ENCODE measurements around the gene PRR20G. TPM values are rescaled to one million over a fixed set of nuclear protein-coding genes. Genes with fewer than 3 reads are reported as not detected.

The PRR20G gene
- total and polyA plus RNA-seq, 2 of the 4 experiments (the other 2 are of a cell fraction): not detected

- Histone ChIP-seq H3K18ac (ENCODE audit: low read depth, low read length) (no peak overlapping the region), H2AK9ac (replicated peaks; ENCODE audit: low read depth, low read length, poor library complexity) (no peak overlapping the region), H3K9ac (ENCODE audit: low read depth, low read length) (no peak overlapping the region), H2AFZ (replicated peaks; ENCODE audit: low read length, poor library complexity) (no peak overlapping the region), H3K27ac (ENCODE audit: insufficient read depth, low read length) (no peak overlapping the region), H4K91ac (ENCODE audit: insufficient read depth, low read depth, low read length) (no peak overlapping the region), H4K20me1 (ENCODE audit: insufficient read depth, low read length) (no peaks in the 10 kb centered on the region), H3K9me3 (ENCODE audit: control insufficient read depth, insufficient read depth, low read length) (no peaks in the 10 kb centered on the region), H3K79me1 (ENCODE audit: low read depth in 1 of 2, low read length in 2 of 2) (no peaks in the 10 kb centered on the region), H3K23ac (ENCODE audit: low read depth, low read length) (no peak overlapping the region), H3K4ac (ENCODE audit: low read depth, low read length) (no peak overlapping the region), H3K56ac (ENCODE audit: extremely low read depth, insufficient read depth, low read length) (no peak overlapping the region), H3K4me1 (ENCODE audit: control insufficient read depth, insufficient read depth, low read length) (no peaks in the 10 kb centered on the region), H4K5ac (ENCODE audit: low read depth, low read length) (no peak overlapping the region), H3K36me3 (ENCODE audit: control insufficient read depth, insufficient read depth, low read length) (no peaks in the 10 kb centered on the region), H2BK15ac (ENCODE audit: low read depth, low read length) (no peak overlapping the region), H3K27me3 (ENCODE audit: control insufficient read depth, insufficient read depth, low read length) (no peaks in the 10 kb centered on the region), H4K8ac (ENCODE audit: low read depth in 2 of 2, low read length in 2 of 2) (no peak overlapping the region), H3K9me1 (ENCODE audit: insufficient read depth, low read length) (no peaks in the 10 kb centered on the region), H2AK5ac (ENCODE audit: low read depth, low read length) (no peak overlapping the region), H2BK5ac (ENCODE audit: low read depth, low read length, poor library complexity, severe bottlenecking) (no peak overlapping the region), H3K14ac (replicated peaks; ENCODE audit: low read depth, low read length) (no peak overlapping the region), H2BK120ac (ENCODE audit: low read depth, low read length) (no peak overlapping the region), H3K4me2 (ENCODE audit: low read depth, low read length) (no peak overlapping the region), H3K4me3 (ENCODE audit: insufficient read depth, low read depth, low read length) (no peak overlapping the region), H2BK20ac (ENCODE audit: low read depth, low read length) (no peak overlapping the region)
- intact Hi-C loops (cut with micrococcal nuclease): no loop called here
- CTCF ChIA-PET: no interaction called here
- BruUV-seq (replicated peaks): no TSS peak
- in situ Hi-C loops (cut with MboI; ENCODE audit: low sequenced_read_pairs): no loop called here
- no CpG with 5 or more reads among the region's 2 CpGs for WGBS, 2 experiments (ENCODE audit: extremely low coverage in 2 of 2, insufficient read length in 1 of 2)
- dilution Hi-C loops (cut with HindIII; ENCODE audit: low sequenced_read_pairs, unreplicated experiment): no loop called here
- DNase-seq (no peak), ATAC-seq (ENCODE audit: low read depth) (no peak)
- POLR2A ChIA-PET (ENCODE audit: unreplicated experiment): no interaction called here
- TF ChIP-seq MXI1 (IDR thresholded peaks at IDR 0.05; ENCODE audit: borderline replicate concordance, low read depth, low read length) (no peak), NFE2L2 (IDR thresholded peaks at IDR 0.05; ENCODE audit: low read depth, low read length) (no peak), RFX5 (IDR thresholded peaks at IDR 0.05; ENCODE audit: low read depth, low read length) (no peak), SMC3 (IDR thresholded peaks at IDR 0.05; ENCODE audit: low read depth, low read length) (no peak), RCOR1 (IDR thresholded peaks at IDR 0.05; ENCODE audit: insufficient replicate concordance, low read length) (no peak), BHLHE40 (IDR thresholded peaks at IDR 0.05; ENCODE audit: low read depth, low read length) (no peak), CEBPB (IDR thresholded peaks at IDR 0.05; ENCODE audit: low read depth, low read length) (no peak), POLR2A (IDR thresholded peaks at IDR 0.05; ENCODE audit: low read depth, low read length) (no peak), MAZ (IDR thresholded peaks at IDR 0.05; ENCODE audit: borderline replicate concordance, low read depth, low read length) (no peak), ELK1 (IDR thresholded peaks at IDR 0.05; ENCODE audit: borderline replicate concordance, low read depth, low read length) (no peak), CHD1 (IDR thresholded peaks at IDR 0.05; ENCODE audit: low read depth, low read length) (no peak), MAFK (IDR thresholded peaks at IDR 0.05; ENCODE audit: low read depth, low read length) (no peak), FOS (IDR thresholded peaks at IDR 0.05; ENCODE audit: low read depth, low read length) (no peak), CTCF (conservative IDR thresholded peaks at IDR 0.05; ENCODE audit: low read depth, low read length) (no peak), USF2 (IDR thresholded peaks at IDR 0.05; ENCODE audit: low read depth, low read length) (no peak)
These were observed 49.2 kb downstream of the PRR20G start for GRCh38 chr3:127238602-127239001.

Measured in IMR-90 (cell line).